Body of pancreas (tissue), 4 donors: ENCODE data around the gene TOB1. TPM values are rescaled to one million over a fixed set of nuclear protein-coding genes. Genes with fewer than 3 reads are reported as not detected.

Experiments
- ATAC-seq: fragments of 150-250 bp; one replicate; pipeline ENCODE4 v1.9.1; 2016
- DNase-seq, 4 donors: peaks; one replicate each; pipeline ENCODE4 v3.0.0-alpha.2; 2019
- H3K27ac ChIP-seq, 4 donors: fragments of 200-600 bp; sonication (generic); 1 replicate in 3 of 4; 2 replicates in 1 of 4; pipeline versions ENCODE4 v1.5.1 to v1.6.1; 2016 to 2019; ENCODE audit warnings: mild to moderate bottlenecking in 1 of 4, mixed read lengths in 1 of 4, moderate library complexity in 1 of 4
- H3K27me3 ChIP-seq, 2 donors: fragments of 200-600 bp; sonication (generic); one replicate each; pipeline ENCODE4 v1.6.0; 2016; ENCODE audit warnings: mild to moderate bottlenecking in 1 of 2
- H3K36me3 ChIP-seq, 2 donors: fragments of 200-600 bp; sonication (generic); replicated peaks in 1 of 2; 2 replicates each; pipeline ENCODE4 v1.5.1; 2016; ENCODE audit warnings: low read depth in 2 of 2; ENCODE audit not compliant: insufficient read depth in 1 of 2
- H3K4me1 ChIP-seq: fragments of 200-600 bp; sonication (generic); one replicate; pipeline ENCODE4 v1.6.0; 2016
- H3K4me3 ChIP-seq, 2 donors: fragments of 200-600 bp; sonication (generic); 1 replicate in 1 of 2; 2 replicates in 1 of 2; pipeline ENCODE4 v1.5.1; 2016 to 2019
- H3K9me3 ChIP-seq, 3 donors: fragments of 200-600 bp; sonication (generic); 1 replicate in 2 of 3; 2 replicates in 1 of 3; pipeline ENCODE4 v1.5.1; 2016
- POLR2A ChIP-seq, 3 donors: fragments of 450-650 bp; IDR thresholded peaks; one replicate each; pipeline ENCODE4 v1.6.1; 2016; ENCODE audit warnings: antibody characterized with exemption in 3 of 3, mild to moderate bottlenecking in 2 of 3
- WGBS, 2 donors: methylation state at CpG; one replicate each; pipeline ENCODE4 v1.1.5; 2017; 5-methylcytosine and 5-hydroxymethylcytosine counted together
- intact Hi-C: fragments of 100-400 bp; cut with DNase I; formaldehyde crosslinking; loops from one replicate; pipeline ENCODE4 v1.15.1; 2023
- total RNA-seq, 2 donors: library from RNA; depleted of rRNA; stranded (reverse); fragments of >200 nt; gene quantifications; one replicate each; pipeline ENCODE4 v1.1.0, GENCODE V29; 2016
- TF ChIP-seq, protein P1 (sequence below), 7 experiments: fragments of 450-650 bp in 4 of 7; fragments of 200-600 bp in 3 of 7; sonication (generic) in 3 of 7; IDR thresholded peaks; one replicate each; pipeline ENCODE4 v1.5.1; 2016 to 2019; ENCODE audit warnings: antibody characterized with exemption in 7 of 7

Gene TOB1
- total RNA-seq, 2 donors from 2014 or later = 36.8 to 46.1 TPM

DNA sequence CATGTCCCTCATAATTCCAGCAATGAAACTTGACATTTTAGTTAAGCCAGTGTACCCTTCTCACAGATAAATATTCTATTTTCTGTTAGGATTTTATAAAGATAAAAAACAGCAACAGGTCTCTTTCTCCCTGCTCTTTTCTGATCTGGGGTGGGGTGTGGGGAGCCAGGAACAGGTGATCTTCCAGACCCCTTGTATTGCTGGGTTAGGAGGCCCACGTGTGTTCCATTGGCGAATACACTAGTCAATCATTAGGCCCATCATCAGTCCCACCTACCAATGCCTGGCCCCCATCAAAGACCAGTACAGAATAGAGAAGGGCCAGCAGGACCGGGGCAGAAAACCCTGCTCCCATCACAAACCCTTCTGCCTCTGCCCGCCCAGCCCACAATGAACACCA, 40.3 kb upstream of the TOB1 start:
- Histone ChIP-seq H3K4me1 (peaks cover 97% of the 10 kb centered on the region), H3K27ac (peak overlapping the region; percentile 95 to 98 (median 97)), H3K4me3 (no peak overlapping the region), H3K27me3 (no peaks in the 10 kb centered on the region), H3K36me3 (no peaks in the 10 kb centered on the region), H3K9me3 (no peaks in the 10 kb centered on the region)
- TF ChIP-seq POLR2A (IDR thresholded peaks at IDR 0.05) = no peak
- TF ChIP-seq, protein P1, sequence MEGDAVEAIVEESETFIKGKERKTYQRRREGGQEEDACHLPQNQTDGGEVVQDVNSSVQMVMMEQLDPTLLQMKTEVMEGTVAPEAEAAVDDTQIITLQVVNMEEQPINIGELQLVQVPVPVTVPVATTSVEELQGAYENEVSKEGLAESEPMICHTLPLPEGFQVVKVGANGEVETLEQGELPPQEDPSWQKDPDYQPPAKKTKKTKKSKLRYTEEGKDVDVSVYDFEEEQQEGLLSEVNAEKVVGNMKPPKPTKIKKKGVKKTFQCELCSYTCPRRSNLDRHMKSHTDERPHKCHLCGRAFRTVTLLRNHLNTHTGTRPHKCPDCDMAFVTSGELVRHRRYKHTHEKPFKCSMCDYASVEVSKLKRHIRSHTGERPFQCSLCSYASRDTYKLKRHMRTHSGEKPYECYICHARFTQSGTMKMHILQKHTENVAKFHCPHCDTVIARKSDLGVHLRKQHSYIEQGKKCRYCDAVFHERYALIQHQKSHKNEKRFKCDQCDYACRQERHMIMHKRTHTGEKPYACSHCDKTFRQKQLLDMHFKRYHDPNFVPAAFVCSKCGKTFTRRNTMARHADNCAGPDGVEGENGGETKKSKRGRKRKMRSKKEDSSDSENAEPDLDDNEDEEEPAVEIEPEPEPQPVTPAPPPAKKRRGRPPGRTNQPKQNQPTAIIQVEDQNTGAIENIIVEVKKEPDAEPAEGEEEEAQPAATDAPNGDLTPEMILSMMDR (IDR thresholded peaks at IDR 0.05) = no peak
- 65 to 67% methylated on average over 3 to 4 of the region's 4 CpGs for WGBS, 2 donors
- DNase-seq = no peak
- intact Hi-C loops = no loop called here
- ATAC-seq = no peak

DNA sequence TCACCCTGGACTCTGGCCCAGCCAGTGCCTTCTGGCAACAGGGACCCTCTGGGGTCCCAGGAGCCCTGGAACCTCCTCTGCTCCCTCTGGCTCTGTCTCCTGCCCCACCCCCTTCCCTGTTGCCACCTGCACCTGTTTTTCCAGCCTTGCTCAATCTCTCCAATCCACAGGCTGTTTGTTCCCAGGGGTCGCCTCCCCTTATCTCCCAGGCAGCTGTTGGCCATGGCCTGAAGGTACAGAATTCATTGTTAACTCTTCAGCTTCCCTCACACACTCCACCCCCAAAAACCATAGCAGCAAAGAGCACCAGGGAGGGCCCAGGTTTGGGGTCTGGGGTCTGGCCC, 39.3 kb upstream of the TOB1 start:
- H3K9me3 ChIP-seq = no peaks in the 10 kb centered on the region
- H3K27ac ChIP-seq = peak overlapping the region; percentile 95 to 98 (median 97)
- ATAC-seq = peak; percentile 64
- H3K4me1 ChIP-seq = peaks cover 97% of the 10 kb centered on the region
- H3K4me3 ChIP-seq = no peak overlapping the region
- no peaks in the 10 kb centered on the region for H3K36me3 ChIP-seq
- intact Hi-C loops = no loop called here
- DNase-seq = peak; percentile 84 to 94 (median 90)
- no peaks in the 10 kb centered on the region for H3K27me3 ChIP-seq
- TF ChIP-seq, protein P1 (IDR thresholded peaks at IDR 0.05) = no peak
- TF ChIP-seq POLR2A (IDR thresholded peaks at IDR 0.05) = no peak
- WGBS, 2 donors = 0 to 11% methylated on average over 1 of the region's 1 CpG

DNA sequence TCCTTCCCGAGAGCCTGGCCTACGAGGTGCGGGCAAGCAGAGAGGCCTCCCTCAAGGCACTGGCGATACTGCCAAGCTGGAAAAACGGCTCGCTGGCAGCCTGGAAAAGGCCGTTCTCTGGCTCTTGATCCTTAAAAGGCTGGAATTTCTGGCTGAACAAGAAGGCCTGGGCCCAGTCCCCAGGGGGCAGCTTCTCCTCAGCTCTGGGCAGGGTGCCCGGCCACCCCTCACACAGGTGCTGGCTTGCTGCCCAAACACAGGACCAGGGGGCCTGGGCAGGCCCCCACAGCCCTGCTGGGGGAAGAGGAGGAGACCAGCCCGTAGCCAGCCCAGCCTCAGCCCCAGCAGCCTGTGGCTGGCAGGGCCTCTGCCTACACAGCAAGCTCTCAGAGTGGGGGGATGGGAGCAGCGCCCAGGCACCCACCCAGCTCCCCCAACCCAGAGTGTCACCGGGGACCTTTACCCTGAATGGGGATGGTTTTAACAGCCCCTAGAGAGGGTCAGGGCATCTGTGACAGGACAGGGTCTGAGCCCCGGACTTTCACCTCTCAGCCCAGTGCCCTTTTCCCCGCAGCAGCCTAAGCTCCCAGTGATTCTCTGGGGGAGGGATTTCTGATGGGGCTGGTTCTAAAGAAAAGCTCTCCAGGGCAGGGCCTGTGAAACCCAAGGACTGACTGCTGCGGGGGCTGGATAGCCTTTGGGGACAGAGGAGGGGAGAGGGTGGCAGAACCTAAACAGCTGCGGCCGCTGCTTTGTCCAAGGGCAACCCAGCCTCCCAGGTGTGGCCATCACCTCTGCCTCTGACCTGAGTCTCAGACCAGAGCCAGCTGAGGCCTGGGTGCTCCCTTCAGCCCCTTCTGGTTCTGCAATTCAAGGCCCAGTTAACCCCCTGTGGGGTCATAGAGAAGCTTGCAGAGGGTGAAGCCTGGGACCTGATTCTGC, 38.6 kb upstream of the TOB1 start:
- intact Hi-C loops = no loop called here
- H3K4me3 ChIP-seq = no peak overlapping the region

DNA sequence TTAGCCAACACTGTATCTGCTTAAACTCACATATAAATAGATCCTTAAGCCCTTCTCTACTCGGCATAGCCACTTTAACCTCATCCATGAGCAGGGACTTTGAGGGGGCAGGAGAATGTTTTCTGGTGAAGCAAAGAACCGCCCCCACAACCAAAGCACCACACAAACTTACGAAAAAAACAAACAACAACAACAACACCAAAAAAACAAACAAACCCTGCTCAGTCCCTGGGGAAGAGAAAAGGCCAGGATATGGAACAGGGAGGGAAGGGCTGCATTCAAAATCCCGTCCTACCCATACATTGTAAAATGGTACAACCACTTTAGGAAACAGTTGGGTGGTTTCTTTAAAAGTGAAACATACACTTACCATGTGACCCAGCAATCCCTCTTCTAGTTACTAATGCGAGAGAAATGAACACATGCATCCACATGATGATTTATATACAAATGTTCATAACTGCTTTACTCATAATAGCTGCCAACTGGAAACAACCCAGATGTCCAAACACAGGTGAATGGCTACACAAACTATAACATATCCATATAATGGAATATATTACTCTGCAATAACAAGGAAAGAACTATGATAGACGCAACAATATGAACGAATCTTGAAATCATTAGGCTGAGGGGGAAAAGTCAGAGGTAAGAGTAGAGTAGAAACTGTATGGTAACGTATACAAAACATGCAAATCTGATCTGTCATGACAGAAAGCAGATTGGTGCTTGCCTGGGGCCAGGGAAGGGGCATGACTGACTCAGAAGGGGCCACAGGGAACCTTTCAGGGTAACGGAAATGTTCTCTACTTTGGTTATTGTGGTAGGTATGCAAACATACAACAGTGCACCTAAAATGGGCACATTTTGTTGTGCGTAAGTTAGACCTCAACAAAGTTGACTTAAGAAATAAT, 37.7 kb upstream of the TOB1 start:
- peak overlapping the region; percentile 95 to 98 (median 97) for H3K27ac ChIP-seq
- ATAC-seq (no peak), DNase-seq (no peak)
- H3K4me3 ChIP-seq = no peak overlapping the region
- intact Hi-C loops = no loop called here
- no peaks in the 10 kb centered on the region for H3K9me3 ChIP-seq
- 33 to 36% methylated on average over 10 of the region's 10 CpGs for WGBS, 2 donors
- H3K27me3 ChIP-seq = no peaks in the 10 kb centered on the region
- no peaks in the 10 kb centered on the region for H3K36me3 ChIP-seq
- no peak for TF ChIP-seq POLR2A (IDR thresholded peaks at IDR 0.05)
- TF ChIP-seq, protein P1 (IDR thresholded peaks at IDR 0.05) = no peak
- peaks cover 84% of the 10 kb centered on the region for H3K4me1 ChIP-seq

More for the DNA sequence above, 38.6 kb upstream of the TOB1 start:
- TF ChIP-seq, protein P1 (IDR thresholded peaks at IDR 0.05) = peak in 2 of 7 experiments; percentile 14 to 27
- TF ChIP-seq POLR2A (IDR thresholded peaks at IDR 0.05) = peak; percentile 41 to 79 (median 66)
- peaks cover 93% of the 10 kb centered on the region for H3K4me1 ChIP-seq
- no peaks in the 10 kb centered on the region for H3K27me3 ChIP-seq
- WGBS, 2 donors = 0 to 12% methylated on average over 3 to 16 of the region's 16 CpGs
- peak; percentile 52 for ATAC-seq
- peak; percentile 79 to 89 (median 88) for DNase-seq
- H3K9me3 ChIP-seq = no peaks in the 10 kb centered on the region
- no peaks in the 10 kb centered on the region for H3K36me3 ChIP-seq
- H3K27ac ChIP-seq = peak overlapping the region; percentile 95 to 98 (median 97)
